Endothelial cell of hepatic sinusoid (primary cell): ENCODE measurements around the gene CCDC187.
"Not testable (repeated sequence)": the region's sequence is repeated elsewhere in the genome, so short reads cannot be mapped to it uniquely, and the experiment has no call there.

Experiments
- in situ Hi-C: cut with HindIII; loops from 2 replicates; pipeline ENCODE4 v1.10.0; 2017; ENCODE audit warnings: low sequenced_read_pairs

Gene CCDC187

DNA sequence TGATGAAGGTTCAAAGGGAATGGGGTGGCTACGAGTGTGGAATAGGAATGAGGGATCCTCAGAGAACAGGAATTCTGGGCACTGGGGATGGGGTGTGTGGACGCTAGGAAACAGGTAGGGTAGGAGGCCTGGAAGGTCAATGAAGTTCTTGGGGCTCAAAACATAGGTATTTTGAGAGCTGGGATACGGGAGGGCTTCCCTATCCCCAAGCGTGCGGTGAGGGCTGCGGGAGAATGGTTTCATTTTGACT, 59.0 kb downstream of the CCDC187 start:
- in situ Hi-C loops: loop anchor here (5.0 to 10.0 kb wide), 4 partner anchors 32 to 200 kb away; no protein-coding TSS in a partner anchor

DNA sequence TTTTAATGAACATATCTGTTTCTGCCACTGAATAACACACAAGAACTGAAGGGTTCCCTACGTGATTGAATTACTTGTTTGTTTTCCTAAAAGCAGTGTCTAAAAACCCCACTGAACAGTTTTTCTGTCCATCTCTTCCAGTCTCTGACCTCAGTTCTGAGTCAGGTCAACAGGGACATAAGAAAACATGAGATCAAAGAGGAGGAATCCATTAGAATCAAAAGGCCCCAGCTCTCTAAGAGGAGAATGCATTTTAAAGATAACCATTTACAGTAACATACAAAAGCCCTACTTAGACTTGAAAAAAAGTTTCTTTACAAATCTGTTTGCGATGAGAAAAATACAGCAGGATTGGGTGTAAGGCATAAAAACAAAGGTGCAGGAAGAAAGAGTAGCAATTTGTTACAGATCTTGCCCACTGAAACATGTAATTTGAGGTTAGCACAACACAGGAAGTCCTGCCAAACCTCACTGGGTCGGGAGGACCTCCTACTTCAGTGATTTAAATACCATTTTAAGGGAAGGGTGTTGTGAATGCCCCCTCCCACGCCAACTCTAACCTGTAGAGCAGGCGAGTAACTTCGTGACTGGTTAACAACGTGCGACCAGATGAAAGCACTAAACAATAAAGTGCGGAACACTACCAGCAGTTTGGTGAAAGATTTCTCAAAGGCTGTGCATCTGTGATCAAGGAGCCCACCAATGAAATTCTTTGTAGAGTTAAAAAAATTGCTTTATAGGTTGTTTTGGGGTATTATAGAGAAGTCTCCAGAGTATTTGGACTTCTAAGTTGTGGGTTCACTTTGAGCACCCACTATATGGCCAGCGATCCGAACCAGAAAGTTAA, 59.5 kb downstream of the CCDC187 start:
- in situ Hi-C loops: loop anchor here (5.0 to 10.0 kb wide), 4 partner anchors 33 to 200 kb away; no protein-coding TSS in a partner anchor

DNA sequence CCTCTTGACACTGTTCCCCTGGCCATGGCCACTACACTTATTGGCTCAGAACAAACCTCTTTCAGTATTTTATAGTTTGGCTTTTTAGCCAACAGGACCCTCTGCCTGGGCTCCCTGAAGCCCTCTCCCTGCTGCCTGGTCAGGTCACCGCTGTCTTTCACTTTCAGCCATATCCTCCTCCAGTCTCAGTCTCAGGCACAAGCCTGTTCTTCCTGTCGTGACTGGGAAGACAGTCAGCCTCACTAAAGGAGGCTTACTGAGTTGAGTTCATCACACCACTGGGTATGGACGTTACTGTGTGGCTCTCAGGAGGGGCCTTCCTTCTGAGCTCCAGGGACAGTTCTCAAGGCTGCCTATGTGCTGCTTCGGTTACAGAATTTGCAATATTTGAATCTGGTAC, 60.3 kb downstream of the CCDC187 start:
- in situ Hi-C loops: loop anchor here (5.0 to 10.0 kb wide), 4 partner anchors 34 to 201 kb away; no protein-coding TSS in a partner anchor

DNA sequence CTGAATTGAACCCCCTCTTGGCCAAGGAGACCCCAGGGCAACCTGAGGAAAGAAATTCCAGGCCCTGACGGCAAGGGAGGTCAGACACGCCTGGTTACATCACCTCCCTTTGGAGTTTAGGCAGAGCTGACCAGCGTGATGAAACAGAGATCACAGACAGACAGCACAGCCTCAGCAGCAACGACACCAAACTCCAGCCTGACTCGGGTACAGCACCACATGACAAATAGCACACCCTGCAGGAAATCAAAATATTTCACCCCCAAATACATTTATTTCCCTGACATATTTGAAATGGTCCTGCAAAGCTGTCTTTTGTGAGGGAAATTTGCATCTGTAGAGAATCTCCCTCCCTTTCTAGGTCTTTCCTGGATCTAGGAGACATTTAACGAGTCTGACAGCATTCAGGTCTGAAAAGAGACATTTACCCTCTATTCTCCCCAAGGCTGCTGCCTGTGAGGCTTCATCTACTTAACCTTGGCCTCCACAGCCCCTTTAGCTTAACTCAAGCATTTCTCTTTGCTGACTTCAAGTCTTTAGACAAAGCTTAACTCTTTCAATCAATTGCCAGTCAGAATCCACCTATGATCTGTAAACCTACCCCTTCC, 60.9 kb downstream of the CCDC187 start:
- in situ Hi-C loops: loop anchor here (5.0 to 10.0 kb wide), 4 partner anchors 34 to 202 kb away; no protein-coding TSS in a partner anchor

DNA sequence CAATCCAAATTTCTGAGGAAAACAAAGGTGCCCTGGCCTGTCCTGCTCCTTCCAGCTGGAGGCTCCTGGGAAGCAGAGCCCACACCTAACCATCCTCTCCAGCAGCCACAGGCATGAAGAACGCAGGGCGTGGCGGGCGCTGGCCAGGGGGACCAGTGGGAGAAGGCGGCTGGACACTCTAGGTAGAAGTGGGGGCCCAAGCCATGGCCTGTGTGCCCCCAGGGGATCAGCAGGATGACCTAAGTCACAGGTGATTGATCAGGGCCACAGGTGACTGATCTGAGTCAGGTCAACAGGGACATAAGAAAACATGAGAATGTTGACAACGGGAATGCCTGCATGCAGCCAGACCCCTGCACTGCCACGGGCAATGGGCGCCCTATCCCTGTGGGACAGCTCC, 61.6 kb downstream of the CCDC187 start:
- in situ Hi-C loops: loop anchor here (5.0 to 10.0 kb wide), 4 partner anchors 35 to 203 kb away; no protein-coding TSS in a partner anchor

DNA sequence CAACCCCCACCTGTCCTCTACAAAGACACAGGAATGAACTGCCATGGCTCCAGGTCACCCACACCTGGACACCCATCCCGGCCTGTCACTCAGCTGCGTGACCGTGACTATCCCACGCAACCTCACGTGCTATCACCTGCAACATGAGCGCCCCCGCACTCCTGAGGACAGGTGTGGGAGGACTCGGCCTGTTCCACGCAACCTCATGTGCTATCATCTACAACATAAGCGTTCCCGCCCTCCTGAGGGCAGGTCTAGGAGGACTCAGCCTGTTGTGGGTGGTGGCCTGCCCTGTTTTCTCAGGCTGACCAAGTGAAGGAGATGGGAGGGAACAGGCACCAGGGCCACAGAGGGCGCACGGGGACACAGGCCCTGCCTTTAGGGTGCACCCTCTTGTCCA, 62.4 kb downstream of the CCDC187 start:
- in situ Hi-C loops: loop anchor here (5.0 to 10.0 kb wide), 4 partner anchors 36 to 203 kb away; no protein-coding TSS in a partner anchor

DNA sequence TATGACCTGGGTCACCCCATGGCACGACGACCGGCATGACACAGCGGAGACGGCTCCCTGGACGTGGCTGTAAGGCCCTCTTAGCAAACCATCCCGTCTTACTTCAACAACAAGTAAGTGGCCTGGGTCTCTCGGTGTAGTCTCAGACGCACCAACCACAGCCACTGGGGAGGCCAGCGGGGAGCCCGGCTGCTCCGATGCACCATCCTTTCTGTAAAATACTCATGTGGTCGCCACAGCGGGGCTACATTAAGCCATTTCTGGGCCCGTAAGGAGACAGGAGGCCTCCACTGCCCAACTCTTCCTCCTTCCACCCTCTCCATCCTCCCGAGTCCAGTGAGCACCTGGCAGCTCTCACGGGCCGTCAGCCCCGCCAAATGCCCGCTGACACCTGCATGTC, 63.0 kb downstream of the CCDC187 start:
- in situ Hi-C loops: loop anchor here (5.0 to 10.0 kb wide), 4 partner anchors 36 to 204 kb away; no protein-coding TSS in a partner anchor

DNA sequence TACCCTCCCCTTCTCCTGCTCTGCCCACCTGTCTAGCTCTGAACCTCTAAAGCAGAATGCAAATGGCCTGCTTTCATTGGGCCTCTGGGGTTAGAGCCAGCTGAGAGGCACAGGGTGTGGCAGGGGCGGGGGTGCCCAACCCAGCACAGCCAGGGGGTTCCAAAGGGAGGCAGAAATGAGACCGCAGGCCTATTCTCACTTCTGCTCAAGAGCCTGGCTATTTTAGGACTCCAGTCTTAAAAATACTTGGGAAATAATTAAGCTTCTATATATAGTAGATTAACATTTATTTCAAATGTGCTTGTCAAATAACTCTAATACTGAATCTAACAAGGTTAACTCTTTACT, 63.9 kb downstream of the CCDC187 start:
- in situ Hi-C loops: loop anchor here (5.0 to 10.0 kb wide), 4 partner anchors 37 to 205 kb away; no protein-coding TSS in a partner anchor

DNA sequence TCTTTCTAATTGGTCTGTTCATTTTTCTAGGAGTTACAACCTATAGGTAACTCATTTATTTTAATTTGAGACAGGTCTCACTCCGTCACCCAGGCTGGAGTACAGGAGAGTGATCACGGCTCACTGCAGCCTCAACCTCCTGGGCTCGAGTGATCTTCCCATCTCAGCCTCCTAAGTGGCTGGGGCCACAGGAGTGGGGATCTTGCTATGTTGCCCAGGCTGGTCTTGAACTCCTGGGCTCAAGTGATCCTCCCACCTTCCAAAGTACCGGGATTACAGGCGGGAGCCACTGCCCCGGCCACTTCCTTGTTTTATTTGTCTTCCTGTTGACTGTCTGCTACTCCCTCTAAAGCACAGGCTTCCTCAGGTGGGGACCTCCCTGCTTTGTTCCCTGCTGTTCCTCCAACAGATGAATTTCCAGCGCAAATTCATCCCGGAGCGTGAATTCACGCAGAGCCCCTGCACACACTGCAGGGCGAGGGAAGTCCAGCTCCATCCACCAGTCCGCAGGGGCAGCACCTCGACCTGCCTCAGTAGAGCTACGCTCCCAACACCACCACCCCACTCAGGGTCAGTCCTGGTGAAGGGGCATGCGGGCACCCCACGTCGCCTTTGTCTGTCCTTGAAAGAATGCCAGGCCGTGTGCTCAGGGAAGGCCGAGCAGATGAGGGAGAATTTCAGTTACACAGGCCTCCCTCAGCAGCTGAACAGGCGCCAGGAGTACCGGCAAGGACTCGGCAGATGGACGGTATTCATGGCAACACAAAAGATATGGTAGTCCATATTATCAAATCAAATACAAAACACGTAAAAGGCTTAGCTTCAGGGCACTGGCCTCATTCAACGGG, 64.5 kb downstream of the CCDC187 start:
- in situ Hi-C loops: no loop called here

DNA sequence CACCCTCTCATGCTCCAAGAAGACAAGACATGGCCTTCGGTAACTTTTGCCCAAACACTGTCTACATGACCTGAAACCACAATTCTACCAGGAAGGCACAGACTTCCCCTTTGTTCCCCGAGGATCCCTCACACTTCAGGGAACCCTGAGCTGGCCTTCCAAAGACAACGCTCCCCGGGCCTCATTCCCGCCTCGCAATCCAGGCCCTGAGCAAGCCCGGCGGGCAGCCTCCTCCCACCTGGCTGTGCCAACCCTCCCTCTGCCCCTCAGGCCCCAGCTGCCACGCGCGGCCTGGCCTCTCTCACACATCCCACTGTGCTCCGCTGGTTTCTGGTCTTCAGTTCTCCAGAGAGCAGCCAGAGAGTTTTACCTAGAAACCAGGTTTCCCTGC, 65.6 kb downstream of the CCDC187 start:
- in situ Hi-C loops: no loop called here

DNA sequence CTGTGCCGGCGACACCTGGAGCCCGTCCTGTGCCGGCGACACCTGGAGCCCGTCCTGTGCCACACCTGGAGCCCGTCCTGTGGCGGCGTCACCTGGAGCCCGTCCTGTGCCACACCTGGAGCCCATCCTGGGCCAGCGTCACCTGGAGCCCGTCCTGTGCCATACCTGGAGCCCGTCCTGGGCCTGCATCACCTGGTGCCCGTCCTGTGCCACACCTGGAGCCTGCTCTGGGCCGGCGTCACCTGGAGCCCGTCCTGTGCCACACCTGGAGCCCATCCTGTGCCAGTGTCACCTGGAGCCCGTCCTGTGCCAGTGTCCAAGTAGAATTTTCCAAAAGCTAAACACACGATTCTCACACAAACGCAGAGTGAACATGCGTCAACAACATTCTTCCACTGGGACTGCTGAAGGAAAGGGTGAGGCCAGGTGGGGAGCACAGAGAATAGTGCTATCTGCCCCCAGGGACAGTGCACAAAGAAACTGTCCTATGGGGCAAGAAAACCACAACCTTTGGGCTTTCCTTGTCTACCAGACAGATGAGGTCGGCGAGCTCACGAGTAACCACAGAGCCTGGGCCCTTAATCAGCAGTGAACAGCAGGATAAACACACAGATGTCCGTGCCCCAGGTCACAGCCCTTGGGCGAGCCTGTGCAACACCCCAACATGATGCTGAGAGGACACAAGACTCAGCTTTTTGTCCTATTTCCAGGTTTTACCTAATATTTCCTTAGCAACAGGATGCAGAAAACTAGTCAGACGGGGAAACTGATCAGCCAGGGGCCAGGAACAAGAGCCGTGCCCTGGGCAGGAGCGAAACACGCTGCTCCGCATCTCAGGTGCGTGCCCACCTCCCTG, 66.2 kb downstream of the CCDC187 start:
- in situ Hi-C loops: no loop called here

DNA sequence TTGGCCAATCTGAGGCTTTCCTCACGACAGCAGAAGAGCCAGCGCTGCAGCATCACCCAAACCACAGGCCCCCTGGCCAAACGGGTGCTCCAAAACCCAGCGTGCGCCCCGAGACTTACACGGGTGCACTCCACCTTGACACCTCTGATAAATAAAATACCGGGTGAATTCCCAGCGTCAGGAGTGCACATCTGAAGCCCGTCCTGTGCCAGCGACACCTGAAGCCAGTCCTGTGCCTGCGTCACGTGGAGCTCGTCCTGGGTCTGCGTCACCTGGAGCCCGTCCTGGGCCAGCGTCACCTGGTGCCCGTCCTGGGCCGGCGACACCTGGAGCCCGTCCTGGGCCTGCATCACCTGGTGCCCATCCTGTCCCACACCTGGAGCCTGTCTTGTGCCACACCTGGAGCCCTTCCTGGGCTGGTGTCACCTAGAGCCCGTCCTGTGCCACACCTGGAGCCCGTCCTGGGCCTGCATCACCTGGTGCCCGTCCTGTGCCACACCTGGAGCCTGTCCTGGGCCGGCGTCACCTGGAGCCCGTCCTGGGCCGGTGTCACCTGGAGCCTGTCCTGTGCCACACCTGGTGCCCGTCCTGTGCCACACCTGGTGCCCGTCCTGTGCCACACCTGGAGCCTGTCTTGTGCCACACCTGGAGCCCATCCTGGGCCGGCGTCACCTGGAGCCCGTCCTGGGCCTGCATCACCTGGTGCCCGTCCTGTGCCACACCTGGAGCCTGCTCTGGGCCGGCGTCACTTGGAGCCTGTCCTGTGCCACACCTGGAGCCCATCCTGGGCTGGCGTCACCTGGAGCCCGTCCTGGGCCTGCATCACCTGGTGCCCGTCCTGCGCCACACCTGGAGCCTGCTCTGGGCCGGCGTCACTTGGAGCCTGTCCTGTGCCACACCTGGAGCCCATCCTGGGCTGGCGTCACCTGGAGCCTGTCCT, 67.2 kb downstream of the CCDC187 start:
- in situ Hi-C loops: not testable (repeated sequence)

DNA sequence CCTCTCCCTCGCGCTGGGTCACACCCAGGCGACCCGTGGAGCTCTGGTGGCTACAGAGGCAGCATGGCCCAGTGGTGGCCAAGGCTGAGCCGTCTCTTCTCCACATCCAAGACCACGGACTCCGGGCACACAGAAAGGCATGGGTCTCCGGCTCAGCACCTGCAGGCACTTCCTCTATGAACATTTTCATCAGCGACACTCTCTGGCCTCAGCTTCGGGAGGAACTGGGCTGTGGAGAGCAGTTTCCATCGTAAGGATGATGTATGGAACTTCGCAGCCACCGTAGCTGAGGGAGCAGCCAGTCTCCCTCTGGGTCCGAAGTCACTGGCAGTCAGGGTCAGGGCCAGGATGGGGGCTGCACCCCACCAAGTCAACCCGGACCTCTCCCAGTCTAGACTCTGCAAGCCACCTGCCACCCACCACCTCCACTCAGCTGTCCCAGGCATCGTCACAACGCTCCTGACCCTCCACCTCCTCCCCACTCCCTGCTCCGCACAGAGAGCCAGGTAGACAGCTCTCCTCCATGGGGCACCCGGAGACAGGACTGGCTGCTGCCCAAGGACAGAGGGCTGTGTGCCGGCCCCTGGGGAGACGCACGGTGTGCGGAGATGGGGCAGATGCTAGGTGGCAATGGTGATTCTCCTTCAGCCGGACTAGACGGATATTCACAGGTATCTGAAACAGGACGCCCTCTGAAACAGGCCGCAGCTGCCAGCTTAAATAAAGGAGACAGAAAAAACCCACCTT, 68.0 kb downstream of the CCDC187 start:
- in situ Hi-C loops: no loop called here

DNA sequence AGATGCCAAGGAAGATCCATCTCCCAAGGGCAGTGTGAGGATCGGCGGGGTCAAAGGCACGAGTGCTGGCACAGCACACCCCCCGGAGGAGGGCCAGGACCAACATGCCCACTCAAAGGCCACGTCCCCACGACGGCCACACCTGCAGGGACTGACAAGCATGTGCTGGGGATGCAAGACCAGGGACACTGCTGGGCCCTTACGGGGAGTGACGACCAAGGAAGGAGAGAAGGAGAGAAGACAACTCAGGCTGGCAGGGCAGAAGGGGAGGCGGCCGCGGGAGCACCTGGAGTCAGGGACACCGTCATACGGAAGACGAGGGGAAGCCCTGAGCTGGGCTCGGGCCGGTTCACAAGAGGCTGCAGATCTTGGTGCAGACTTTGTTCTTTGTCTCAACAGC, 68.7 kb downstream of the CCDC187 start:
- in situ Hi-C loops: no loop called here

DNA sequence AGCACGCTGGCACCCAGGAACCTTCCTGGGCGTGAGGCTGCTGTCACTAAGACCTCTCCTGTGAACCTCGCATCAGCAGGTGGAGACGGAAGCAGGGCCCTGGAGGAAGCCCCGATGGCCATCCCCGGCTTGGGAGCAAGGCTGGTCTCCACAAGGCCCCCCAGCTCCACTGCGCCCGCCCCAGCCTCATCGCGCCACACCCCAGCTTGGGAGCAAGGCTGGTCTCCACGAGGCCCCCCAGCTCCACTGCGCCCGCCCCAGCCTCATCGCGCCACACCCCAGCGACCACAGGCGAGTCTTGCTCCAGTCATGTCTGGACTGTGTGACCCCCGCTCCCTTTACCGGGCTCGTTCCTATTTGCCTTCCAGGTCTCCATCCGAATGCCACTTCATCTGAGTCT, 69.3 kb downstream of the CCDC187 start:
- in situ Hi-C loops: no loop called here

DNA sequence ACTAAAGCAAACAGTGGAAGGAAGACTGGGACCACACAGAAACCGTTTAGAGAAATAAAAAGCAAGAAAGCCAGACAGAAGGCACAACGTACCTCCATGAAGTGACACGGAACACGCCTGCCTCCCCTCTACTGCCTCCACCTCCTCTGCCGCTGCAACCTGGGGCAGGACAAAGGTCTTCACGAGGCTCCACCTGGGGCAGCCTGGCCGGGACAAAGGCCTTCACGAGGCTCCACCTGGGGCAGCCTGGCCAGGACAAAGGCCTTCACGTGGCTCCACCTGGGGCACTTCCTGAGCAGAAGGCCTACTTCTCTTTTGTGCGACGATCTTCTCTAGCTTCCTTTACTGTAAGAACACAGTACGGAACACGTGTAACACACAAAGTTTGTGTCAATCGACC, 70.0 kb downstream of the CCDC187 start:
- in situ Hi-C loops: no loop called here

DNA sequence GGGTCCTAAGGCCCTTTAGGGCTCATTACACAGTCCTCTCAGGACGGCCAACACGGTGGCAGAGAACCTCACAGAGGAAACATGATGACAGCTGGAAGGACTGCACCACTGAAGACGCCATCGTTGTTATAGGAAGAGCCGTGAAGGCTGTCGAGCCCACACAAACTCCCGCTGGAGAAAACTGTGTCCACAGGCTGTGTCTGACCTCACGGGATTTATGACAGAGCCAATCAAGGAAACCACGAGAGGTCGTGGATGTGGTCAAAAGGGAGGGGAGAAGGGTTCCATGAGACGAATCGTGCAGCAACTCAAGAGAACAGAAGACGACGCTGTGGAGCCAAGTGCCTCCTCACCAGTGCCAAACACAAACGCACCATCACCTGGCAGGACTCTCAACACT, 70.5 kb downstream of the CCDC187 start:
- in situ Hi-C loops: no loop called here

DNA sequence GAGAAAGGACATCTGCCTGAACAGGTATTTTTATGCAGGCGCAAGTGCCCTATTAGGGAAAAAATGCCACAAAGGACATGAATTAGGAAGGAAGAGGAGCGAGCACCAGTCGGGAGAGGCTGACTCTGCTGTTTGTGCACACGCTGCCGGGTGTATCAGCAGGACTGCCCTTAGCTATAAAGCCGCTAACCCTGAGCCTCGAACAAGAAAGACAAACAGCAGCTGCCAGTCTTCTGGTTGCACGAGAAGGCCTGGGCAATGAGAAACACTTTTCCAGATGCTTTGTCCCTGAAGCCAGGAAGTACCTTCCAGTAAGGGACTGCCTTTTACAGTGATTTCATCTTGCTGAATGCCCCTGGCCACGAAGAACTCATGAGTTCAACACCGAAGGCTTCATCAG, 70.9 kb downstream of the CCDC187 start:
- in situ Hi-C loops: no loop called here
